GM18858 (cell line): ENCODE results near the gene LRIG1.

Experiments used
- ATAC-seq: cut with Tn5 transposase; IDR thresholded peaks from one replicate; pipeline ENCODE4 v1.9.1; 2021; ENCODE audit not compliant: unreplicated experiment

LRIG1 gene

GRCh38 chr3:66490984-66491383 lies 9.8 kb downstream of the LRIG1 start:
- no peak for ATAC-seq

- no peak for ATAC-seq
Measured at GRCh38 chr3:66490214-66490613, 10.6 kb downstream of the LRIG1 start.

DNA sequence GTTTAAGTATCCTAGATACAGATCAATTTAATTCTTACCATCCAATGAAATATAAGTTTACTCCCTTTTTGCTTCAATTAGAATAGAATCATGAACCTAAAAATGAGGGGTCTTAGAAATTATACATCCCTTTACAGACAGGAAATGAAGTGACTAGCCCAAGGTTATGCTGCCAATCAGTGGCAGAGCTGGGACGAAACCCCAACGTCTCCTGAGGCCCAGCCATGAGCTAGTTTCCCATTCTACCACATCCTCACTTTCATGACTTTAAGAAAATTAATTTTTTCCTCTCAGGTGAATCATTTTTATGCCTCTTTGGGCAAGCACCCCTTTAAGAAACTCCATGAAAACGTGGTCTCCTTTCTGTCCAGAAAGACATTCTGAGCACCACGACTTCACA lies 11.2 kb downstream of the LRIG1 start:
- no peak for ATAC-seq

DNA sequence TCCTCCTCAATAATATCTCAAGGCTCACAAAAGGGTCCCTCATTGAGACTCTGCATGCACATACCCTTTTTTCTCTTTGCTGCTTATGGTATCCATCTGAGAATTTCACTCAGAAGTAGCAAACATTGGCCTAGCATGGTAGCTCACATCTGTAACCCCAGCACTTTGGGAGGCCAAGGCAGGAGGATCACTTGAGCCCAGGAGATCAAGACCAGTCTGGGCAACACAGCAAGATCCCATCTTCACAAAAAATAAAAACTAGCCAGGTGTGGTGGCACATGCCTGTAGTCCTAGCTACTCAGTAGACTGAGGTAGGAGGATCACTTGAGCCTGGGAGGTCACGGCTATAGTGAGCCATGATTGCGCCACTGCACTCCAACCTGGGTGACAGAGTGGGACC lies 11.7 kb downstream of the LRIG1 start:
- ATAC-seq = no peak

- no peak for ATAC-seq
Measured at GRCh38 chr3:66488492-66488891, 12.3 kb downstream of the LRIG1 start.

GRCh38 chr3:66487465-66487864 lies 13.4 kb downstream of the LRIG1 start:
- no peak for ATAC-seq

GRCh38 chr3:66486646-66487045 lies 14.2 kb downstream of the LRIG1 start:
- no peak for ATAC-seq

DNA sequence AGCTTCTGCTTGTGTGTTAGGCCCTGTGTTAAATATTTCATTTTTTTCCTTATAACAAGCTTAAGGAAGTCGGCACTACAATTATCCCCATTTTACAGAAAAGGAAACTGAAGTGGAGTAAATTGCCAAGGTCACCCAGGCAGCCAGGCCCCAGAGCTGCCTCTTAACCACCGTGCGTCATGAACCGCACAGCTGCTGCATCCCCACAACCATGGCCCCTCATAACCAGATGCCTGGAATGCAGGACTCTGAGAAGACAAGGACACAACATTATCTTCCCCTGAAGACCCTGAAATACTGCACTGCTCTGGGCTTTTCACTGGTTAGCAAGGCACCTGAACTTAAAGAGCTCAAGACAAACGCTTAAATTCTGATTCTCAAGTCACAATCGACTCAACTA lies 14.6 kb downstream of the LRIG1 start:
- no peak for ATAC-seq

- ATAC-seq = no peak
Measured at GRCh38 chr3:66485291-66485968, 15.4 kb downstream of the LRIG1 start.

DNA sequence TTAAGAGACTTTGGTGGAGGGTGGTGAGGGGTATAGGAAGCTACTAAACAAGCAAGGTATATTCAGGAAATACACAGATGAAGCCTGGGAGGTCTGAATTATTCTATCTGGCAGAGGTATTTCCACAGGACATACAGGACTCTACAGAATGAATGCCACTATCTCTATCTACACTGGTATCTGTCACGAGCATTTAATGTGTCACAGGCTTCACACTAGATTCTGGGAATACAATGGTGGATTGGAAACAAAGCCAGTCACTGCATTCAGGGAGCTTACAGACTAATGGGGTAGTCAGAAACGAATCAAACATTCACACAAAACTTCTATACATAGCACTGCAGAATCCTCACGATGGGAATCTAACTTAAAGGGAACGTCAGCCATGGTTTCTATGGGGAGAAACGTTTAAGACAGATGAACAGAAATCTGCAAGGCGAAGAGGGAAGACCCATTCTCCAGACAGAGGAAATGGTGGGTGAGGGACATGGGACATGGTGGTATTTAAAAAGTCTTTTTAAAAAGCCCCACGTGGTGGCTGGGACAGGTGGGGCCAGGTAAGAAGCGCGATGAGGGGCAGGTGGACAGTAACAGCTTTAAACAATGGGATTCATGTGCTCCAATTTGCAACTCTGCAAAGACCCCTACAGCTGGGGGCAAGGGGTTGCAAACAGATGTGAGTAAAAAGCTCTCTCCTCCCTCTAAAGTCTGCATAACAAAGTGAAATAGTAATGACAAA lies 16.5 kb downstream of the LRIG1 start:
- ATAC-seq = no peak

DNA sequence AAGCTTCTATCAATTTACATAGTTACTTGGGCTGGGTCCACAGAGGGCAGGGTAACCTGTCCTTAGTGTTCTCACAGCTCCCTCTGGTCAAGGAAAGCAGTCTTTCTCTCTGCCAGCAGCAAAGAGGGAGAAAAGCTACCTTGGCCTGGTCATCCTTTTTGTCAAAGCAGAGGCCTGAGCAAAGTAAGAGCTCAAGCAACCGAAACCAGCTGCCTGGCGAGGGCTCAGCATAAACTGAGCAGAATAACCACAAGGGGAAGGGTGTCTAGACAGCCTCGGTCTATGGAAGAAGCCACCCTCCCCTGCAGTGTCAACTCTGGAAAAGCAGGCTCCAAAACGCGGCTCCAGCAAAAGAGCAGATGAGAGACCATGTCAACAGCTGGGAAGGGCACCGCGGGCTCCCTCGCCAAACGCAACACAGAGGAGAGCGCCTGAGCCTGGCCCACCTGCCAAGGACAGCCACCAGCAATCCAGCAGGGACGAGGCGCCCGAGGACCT lies 17.4 kb downstream of the LRIG1 start:
- no peak for ATAC-seq

DNA sequence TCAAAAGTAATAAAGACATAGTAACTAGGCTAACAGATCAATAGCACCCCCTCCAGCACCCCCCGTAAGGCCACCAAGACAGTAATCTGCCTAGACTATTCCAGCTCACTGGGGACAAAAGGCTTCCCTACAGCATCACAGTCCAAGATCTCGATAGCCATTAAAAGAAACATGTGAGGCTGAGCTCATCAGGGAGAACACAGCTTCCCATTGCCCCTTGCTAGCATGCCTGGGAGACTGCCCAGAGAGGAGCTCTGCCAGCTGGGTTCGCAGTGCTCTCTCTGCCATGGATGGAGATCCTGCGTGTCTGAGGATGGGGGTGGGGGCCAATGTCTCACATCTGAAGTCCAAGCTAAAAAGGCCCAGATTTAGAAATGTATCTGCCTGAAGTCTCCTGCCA lies 17.8 kb downstream of the LRIG1 start:
- ATAC-seq = no peak

DNA sequence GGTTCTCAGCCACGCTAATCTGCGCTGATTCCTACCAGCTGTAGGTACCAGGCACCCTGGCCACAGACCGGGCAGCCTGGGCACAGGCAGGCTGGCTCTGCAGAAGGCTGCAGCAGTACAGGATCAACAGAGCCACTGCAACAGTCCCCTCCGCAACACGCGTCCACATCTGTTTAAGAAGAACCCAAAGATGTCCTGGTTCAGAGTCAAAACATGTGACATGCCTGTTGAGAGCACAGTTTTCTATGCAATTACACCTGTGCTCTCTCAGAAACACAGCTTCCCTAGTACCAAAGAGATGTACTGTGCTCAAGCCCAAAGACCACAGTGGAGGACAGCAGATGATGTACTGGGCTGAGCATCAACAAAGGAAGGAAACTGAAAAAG lies 18.8 kb downstream of the LRIG1 start:
- no peak for ATAC-seq

- no peak for ATAC-seq
Measured at GRCh38 chr3:66481071-66482017, 19.5 kb downstream of the LRIG1 start.

- ATAC-seq = no peak
Measured at GRCh38 chr3:66480666-66481065, 20.2 kb downstream of the LRIG1 start.

GRCh38 chr3:66479532-66479947 lies 21.3 kb downstream of the LRIG1 start:
- peak; percentile 48 for ATAC-seq

GRCh38 chr3:66478960-66479359 lies 21.9 kb downstream of the LRIG1 start:
- ATAC-seq = no peak

- ATAC-seq = no peak
Measured at GRCh38 chr3:66477856-66478255, 23.0 kb downstream of the LRIG1 start.

- no peak for ATAC-seq
Measured at GRCh38 chr3:66476852-66477381, 23.9 kb downstream of the LRIG1 start.

DNA sequence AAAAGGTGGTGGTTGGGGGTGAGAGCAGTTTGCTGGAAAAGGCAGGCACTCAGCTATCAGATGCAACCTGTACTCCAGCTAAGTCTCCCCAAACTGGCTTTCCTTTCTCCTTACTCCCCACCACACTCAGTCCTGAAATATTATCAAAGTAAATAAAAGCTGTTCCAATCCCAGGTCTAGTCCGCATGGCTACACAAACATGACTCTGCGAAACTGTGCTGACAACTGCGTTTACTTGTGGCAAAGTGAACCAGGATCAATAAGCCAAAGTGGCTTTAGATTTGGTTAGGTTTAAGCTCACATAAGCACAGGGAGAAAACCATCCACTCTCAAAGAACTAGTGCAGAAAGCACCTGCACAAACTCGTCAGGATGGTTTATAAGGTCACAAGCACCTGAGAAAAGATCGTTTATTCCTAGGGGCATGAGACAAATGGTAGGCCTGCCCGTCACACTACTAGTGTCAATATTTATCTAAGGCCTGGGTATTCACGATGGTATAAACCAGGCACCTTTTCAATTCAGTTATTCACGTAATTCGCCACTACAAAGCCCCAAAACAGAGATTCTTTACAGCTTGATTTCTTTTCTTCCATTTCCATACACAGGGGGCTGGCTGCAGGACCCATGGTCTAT lies 25.3 kb downstream of the LRIG1 start:
- no peak for ATAC-seq

- ATAC-seq = no peak
Measured at GRCh38 chr3:66473692-66474091, 27.1 kb downstream of the LRIG1 start.
